Hepatocyte (in vitro differentiated cells): Measurements from ENCODE around the gene TLCD4.

Experiments
- CTCF ChIP-seq: fragments of 200-600 bp; sonication (generic); IDR thresholded peaks from 2 replicates; pipeline ENCODE4 v1.5.1; 2016; ENCODE audit warnings: antibody characterized with exemption, mild to moderate bottlenecking; ENCODE audit not compliant: poor library complexity
- EZH2 ChIP-seq: fragments of 200-600 bp; sonication (generic); IDR thresholded peaks from 2 replicates; pipeline ENCODE4 v1.6.1; 2016; ENCODE audit warnings: antibody characterized with exemption, mild to moderate bottlenecking, borderline replicate concordance

- no peak for TF ChIP-seq EZH2
- no peak for TF ChIP-seq CTCF
These were observed 23.6 kb downstream of the TLCD4 start for GRCh38 chr1:95140791-95141190.
